Activated naive CD4-positive, alpha-beta T cell treated with anti-CD3 and anti-CD28 coated beads, Interleukin-2, amount 50 U/mL, for 72 hours (primary cell): Measurements from ENCODE around the gene SGIP1. TPM values are rescaled to one million over a fixed set of nuclear protein-coding genes. Genes with fewer than 3 reads are reported as not detected.

Experiments used
- ATAC-seq, 2 donors: fragments of 150-1000 bp; cut with Tn5 transposase; 2 replicates each; pipeline ENCODE4 v1.10.0; 2021; ENCODE audit warnings: mild to moderate bottlenecking in 2 of 2, moderate library complexity in 2 of 2
- DNase-seq, 2 donors: peaks; one replicate each; pipeline ENCODE4 v3.0.0; 2021 to 2022; ENCODE audit warnings: low spot score in 2 of 2
- H3K27ac Mint-ChIP-seq, 2 donors: one replicate each; pipeline ENCODE4 v1.8.0; 2022; ENCODE audit warnings: mild to moderate bottlenecking in 2 of 2, mixed read lengths in 2 of 2
- H3K36me3 Mint-ChIP-seq, 2 donors: one replicate each; pipeline ENCODE4 v1.8.0; 2022; ENCODE audit warnings: mixed read lengths in 2 of 2
- H3K9me3 Mint-ChIP-seq, 2 donors: one replicate each; pipeline ENCODE4 v1.8.0; 2022; ENCODE audit warnings: mixed read lengths in 2 of 2
- total RNA-seq, 2 donors: library from RNA; stranded (reverse); gene quantifications; one replicate each; pipeline ENCODE4 v1.2.3, GENCODE V29; 2022

The SGIP1 gene
- total RNA-seq, 2 donors from 2014 or later, result not detected

GRCh38 chr1:66613187-66613586, 79.2 kb downstream of the SGIP1 start:
- no peaks in the 10 kb centered on the region for H3K9me3 Mint-ChIP-seq
- H3K27ac Mint-ChIP-seq, result no peak overlapping the region
- H3K36me3 Mint-ChIP-seq, result no peaks in the 10 kb centered on the region
- DNase-seq (no peak), ATAC-seq (no peak)

- no peak for DNase-seq
- no peak for ATAC-seq
- Mint-ChIP-seq H3K27ac (no peak overlapping the region), H3K9me3 (no peaks in the 10 kb centered on the region), H3K36me3 (no peaks in the 10 kb centered on the region)
These were observed 83.6 kb downstream of the SGIP1 start for GRCh38 chr1:66617362-66618184.

DNA sequence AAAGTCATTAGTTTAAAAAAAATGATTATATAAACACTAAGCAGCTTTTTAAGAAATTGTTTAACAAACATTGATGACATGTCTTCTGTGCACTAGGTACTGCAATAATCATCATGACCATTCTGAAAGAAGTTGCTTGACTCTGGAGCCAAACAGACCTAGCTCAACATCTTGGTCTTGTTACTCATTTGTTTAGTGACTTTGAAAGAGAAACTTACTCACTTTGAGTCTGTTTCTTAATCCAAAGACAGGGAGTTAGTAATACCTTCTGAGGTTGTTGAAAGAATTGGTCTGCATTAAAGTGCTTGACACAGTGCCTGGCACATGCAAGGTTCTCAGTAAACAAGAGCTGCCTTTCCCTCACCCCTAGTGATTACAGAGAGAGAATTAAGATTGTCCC, 84.4 kb downstream of the SGIP1 start:
- ATAC-seq (peak in 1 of 2 donors; percentile 96), DNase-seq (no peak)
- H3K36me3 Mint-ChIP-seq, result no peaks in the 10 kb centered on the region
- H3K9me3 Mint-ChIP-seq, result no peaks in the 10 kb centered on the region
- H3K27ac Mint-ChIP-seq, result no peak overlapping the region

- DNase-seq, result no peak
These were observed 89.9 kb downstream of the SGIP1 start for GRCh38 chr1:66623812-66624211.

DNA sequence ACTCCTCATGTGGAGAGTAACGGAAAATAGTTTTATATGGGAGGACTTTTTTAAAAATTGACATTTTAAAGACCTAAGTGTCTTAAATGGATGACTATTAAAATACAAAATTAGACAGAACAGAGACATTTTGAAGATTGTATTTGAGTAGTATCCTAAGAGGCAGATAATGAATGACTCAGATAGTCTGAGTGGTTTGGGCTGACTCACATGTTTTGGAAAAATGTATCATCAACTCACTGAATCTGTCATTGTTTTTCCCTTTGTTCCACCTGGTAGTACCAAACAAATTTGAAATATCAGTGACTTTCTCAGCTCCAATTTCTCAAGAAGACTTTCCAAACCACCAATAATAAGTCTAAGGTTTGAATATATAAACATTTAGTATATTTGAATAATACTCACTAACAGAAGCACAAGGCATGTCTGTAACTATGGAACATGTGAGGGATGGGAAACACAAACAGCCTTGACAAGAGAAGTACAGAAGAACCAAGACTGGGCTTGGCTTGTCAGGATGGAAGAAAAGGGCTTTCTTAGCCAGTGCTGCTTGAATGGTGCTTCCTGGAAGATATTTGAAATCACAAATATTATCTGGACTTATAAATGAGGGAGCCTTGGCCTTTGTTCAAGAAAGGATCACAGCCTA, 90.6 kb downstream of the SGIP1 start:
- H3K27ac Mint-ChIP-seq, result peak overlapping the region; percentile 19 to 95
- ATAC-seq (peak; percentile 39 to 97), DNase-seq (no peak)
- H3K36me3 Mint-ChIP-seq, result no peaks in the 10 kb centered on the region
- H3K9me3 Mint-ChIP-seq, result no peaks in the 10 kb centered on the region

More at GRCh38 chr1:66623812-66624211, 89.9 kb downstream of the SGIP1 start:
- H3K9me3 Mint-ChIP-seq, result no peaks in the 10 kb centered on the region
- peak overlapping the region in 1 of 2 donors; percentile 95 for H3K27ac Mint-ChIP-seq
- no peaks in the 10 kb centered on the region for H3K36me3 Mint-ChIP-seq
- ATAC-seq, result no peak

DNA sequence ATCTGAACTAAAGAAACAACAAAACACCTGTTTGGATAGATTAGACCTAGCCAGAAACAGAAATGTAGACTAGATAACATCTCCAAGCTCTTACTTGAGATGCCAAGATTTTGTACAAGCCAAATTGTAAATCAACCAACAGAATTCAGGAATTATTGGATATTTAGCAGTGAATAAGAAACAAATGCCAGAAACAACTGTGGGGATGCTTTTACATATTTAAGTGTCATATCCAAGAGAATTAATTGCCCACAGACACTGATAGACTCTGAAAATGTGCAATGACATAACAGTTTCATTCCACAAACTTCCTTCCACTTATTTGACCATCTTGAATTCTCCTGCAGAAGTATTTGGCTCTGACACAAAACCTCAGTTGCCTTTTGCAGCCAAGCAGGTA, 92.3 kb downstream of the SGIP1 start:
- Mint-ChIP-seq H3K9me3 (no peaks in the 10 kb centered on the region), H3K36me3 (no peaks in the 10 kb centered on the region), H3K27ac (no peak overlapping the region)
- DNase-seq (no peak), ATAC-seq (no peak)

GRCh38 chr1:66628926-66629325, 95.0 kb downstream of the SGIP1 start:
- H3K27ac Mint-ChIP-seq, result no peak overlapping the region
- H3K9me3 Mint-ChIP-seq, result no peaks in the 10 kb centered on the region
- ATAC-seq (no peak), DNase-seq (no peak)
- no peaks in the 10 kb centered on the region for H3K36me3 Mint-ChIP-seq

DNA sequence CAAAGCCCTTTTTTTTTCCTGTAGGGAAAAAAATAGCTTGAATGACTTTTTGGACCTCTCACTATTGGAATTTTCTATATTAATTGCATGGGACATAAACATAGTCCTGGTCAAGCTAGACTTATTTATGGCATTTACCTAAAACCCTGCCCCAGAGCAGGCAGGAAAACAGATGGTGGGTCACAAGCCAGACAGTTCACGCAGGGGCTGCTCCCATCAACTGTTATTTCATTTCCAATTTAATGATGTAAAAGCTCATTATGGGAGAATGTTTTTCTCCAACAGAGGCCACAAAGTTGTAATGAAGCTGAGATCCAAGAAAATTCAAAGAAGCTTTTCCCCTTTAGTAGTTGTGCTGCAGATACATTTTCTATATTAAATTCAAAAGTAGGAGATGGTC, 99.2 kb downstream of the SGIP1 start:
- Mint-ChIP-seq H3K9me3 (no peaks in the 10 kb centered on the region), H3K36me3 (no peaks in the 10 kb centered on the region), H3K27ac (no peak overlapping the region)
- ATAC-seq (no peak), DNase-seq (no peak)

DNA sequence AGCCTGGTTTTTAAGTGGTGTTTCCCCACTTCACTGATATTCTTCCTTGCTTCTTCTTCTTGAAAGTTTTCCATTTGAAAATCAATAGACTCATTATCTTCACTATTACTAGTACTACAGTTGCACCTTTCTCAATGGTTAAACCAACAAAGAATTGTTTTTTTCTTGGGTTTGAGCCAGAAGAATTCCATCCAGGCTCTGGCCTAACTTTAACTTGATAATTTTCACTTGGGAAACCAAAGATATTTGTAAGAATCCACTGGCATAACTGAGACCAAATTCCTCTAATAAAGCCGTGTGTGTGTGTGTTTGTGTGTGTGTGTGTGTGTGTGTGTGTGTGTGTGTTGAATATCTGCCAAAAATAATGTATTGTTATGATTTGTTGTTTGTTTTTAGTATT, 103.2 kb downstream of the SGIP1 start:
- H3K9me3 Mint-ChIP-seq, result no peaks in the 10 kb centered on the region

DNA sequence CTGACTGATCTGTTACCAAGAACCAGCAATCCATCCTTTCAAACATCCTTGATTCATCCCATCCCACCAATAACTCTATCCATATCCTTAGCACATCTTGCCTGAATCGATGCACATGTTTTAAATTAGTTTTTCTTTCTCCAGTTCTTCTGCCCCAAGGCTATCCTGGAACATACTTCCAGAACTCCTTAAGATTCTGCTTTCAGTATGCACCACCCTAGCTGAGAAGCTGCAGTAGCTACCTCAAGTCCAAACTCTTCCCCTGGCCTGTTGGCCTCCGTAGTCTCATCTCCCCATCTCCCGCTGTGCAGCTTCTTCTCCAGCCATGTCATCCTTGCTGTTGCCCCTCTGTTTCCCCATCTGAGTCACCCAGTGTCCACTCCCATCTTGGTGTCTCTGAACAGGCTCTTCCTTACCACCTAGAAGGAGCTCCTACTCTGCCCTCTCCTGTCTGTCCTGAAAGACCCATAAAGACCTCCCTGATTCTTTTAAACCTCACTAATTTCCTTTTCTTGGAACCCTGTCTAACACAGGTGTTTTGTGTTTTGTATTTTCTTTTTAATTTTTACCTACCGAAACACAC, 108.0 kb downstream of the SGIP1 start:
- H3K27ac Mint-ChIP-seq, result no peak overlapping the region
- DNase-seq (no peak), ATAC-seq (no peak)
- no peaks in the 10 kb centered on the region for H3K36me3 Mint-ChIP-seq
- no peaks in the 10 kb centered on the region for H3K9me3 Mint-ChIP-seq

More for the DNA sequence above, 103.2 kb downstream of the SGIP1 start:
- DNase-seq, result no peak
- no peak overlapping the region for H3K27ac Mint-ChIP-seq
- H3K36me3 Mint-ChIP-seq, result no peaks in the 10 kb centered on the region
- ATAC-seq, result no peak

- ATAC-seq, result no peak
- DNase-seq, result no peak
- Mint-ChIP-seq H3K36me3 (no peaks in the 10 kb centered on the region), H3K27ac (no peak overlapping the region), H3K9me3 (no peaks in the 10 kb centered on the region)
These were observed 109.0 kb downstream of the SGIP1 start for GRCh38 chr1:66642992-66643391.

GRCh38 chr1:66644331-66644730, 110.4 kb downstream of the SGIP1 start:
- H3K27ac Mint-ChIP-seq, result no peak overlapping the region
- no peaks in the 10 kb centered on the region for H3K36me3 Mint-ChIP-seq
- ATAC-seq (no peak), DNase-seq (no peak)
- no peaks in the 10 kb centered on the region for H3K9me3 Mint-ChIP-seq

DNA sequence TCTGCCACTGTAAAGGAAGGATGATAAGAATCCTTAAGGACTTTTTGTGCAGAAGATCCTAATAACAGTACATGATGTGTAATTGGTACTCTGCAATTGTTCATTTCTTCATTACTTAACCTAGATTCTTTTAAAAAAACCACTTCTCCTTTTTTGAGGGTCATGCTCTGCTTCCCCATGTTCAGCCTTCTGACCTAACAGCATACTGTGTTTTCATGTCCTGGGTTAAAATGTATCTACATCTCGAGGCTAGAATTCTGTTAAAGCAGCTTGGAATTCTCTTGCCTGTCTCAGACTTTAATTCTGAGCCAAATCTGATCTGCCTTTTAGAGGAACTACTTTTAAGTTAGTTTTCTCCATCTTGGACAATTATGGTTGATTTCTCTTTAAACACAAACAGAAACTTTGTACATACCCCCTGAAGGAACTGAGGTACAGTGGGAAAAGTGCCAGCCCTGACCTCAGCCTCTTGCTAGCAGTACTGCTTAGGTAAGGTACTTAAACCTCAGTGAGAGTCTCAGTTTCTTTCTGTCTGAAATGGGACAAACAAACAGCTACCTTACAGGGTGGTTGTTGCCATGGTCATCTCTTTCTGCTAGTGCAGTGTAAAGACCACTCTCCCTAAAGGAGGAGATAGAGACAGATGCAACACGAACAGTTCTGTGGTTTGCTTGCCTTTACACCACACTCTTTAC, 115.1 kb downstream of the SGIP1 start:
- Mint-ChIP-seq H3K27ac (no peak overlapping the region), H3K36me3 (no peaks in the 10 kb centered on the region), H3K9me3 (no peaks in the 10 kb centered on the region)
- no peak for ATAC-seq
- no peak for DNase-seq

DNA sequence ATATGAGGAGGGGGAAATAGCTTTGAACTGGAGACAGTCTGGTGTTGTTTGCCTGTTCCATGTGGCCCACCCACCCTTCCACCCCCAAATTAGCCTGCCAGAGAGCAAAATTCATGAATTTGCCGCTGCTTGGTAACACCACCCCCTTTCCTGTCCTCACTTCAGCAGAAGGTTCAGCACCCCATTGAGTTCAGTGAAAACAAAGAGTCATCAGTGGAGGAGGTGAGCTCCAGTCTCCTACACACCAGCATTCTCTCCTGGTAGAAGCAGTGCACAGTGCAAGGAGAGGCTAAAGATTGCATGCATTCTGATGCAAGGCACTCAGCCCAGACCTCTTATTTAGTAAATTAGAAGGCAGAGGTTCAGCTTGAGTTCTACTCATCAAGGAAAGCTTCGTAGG, 118.6 kb downstream of the SGIP1 start:
- no peaks in the 10 kb centered on the region for H3K9me3 Mint-ChIP-seq
- H3K36me3 Mint-ChIP-seq, result no peaks in the 10 kb centered on the region
- DNase-seq, result no peak
- no peak overlapping the region for H3K27ac Mint-ChIP-seq
- ATAC-seq, result no peak

DNA sequence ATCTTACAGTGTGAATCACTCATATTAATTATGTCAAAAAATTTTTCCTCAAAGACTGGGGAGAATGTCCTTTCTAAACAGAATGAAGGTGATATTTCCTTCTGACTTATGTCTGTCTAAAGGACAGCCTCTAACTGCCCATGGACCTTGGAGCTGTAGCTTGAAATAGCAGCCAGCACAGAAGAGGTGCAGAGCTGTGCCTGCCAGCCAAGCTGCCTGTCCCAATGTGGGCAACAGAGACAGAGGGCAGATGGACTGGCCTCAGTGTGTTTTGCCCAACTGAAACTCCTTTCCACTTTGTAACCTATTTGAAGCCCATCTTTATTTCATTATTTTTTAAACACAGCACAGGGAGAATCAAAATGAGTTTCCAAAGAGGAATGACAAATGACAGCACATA, 120.7 kb downstream of the SGIP1 start:
- Mint-ChIP-seq H3K36me3 (no peaks in the 10 kb centered on the region), H3K27ac (no peak overlapping the region), H3K9me3 (no peaks in the 10 kb centered on the region)
- DNase-seq (no peak), ATAC-seq (no peak)

GRCh38 chr1:66671455-66671854, 137.5 kb downstream of the SGIP1 start:
- ATAC-seq (no peak), DNase-seq (no peak)
- H3K9me3 Mint-ChIP-seq, result no peaks in the 10 kb centered on the region
- H3K27ac Mint-ChIP-seq, result no peak overlapping the region
- H3K36me3 Mint-ChIP-seq, result no peaks in the 10 kb centered on the region

GRCh38 chr1:66676613-66677298, 142.8 kb downstream of the SGIP1 start:
- Mint-ChIP-seq H3K36me3 (no peaks in the 10 kb centered on the region), H3K27ac (no peak overlapping the region), H3K9me3 (no peaks in the 10 kb centered on the region)
- ATAC-seq (no peak), DNase-seq (no peak)
